22Rv1 (cell line): ENCODE results near the gene CADM1.

ENCODE experiments used
- CTCF ChIP-seq: fragments of 450-650 bp; IDR thresholded peaks from 2 replicates; pipeline ENCODE4 v1.5.1; 2017; ENCODE audit warnings: mild to moderate bottlenecking
- ZFX ChIP-seq: fragments of 450-650 bp; IDR thresholded peaks from 2 replicates; pipeline ENCODE4 v1.6.1; 2017; ENCODE audit warnings: antibody characterized with exemption, borderline replicate concordance

GRCh38 chr11:115183830-115184229 is 320.4 kb downstream of the CADM1 start:
- TF ChIP-seq CTCF (no peak), ZFX (no peak)
